SK-N-SH treated with all-trans-retinoic acid at 6 μM for 48 hours (cell line): ENCODE results near the gene FRG2B.

Source experiments
- ARNTL ChIP-seq: fragments of 450-650 bp; formaldehyde crosslinking; IDR thresholded peaks from 2 replicates; pipeline ENCODE4 v1.5.0; 2020; ENCODE audit warnings: low read depth, mild to moderate bottlenecking, moderate library complexity, borderline replicate concordance
- BACH2 ChIP-seq: fragments of 250-450 bp; sonication (Bioruptor Pico); IDR thresholded peaks from 2 replicates; pipeline ENCODE4 v1.9.0; 2021; ENCODE audit warnings: mild to moderate bottlenecking, borderline replicate concordance
- CREB5 ChIP-seq: fragments of 250-450 bp; sonication (Bioruptor Pico); IDR thresholded peaks from 2 replicates; pipeline ENCODE4 v1.5.1; 2020; ENCODE audit warnings: low read depth, mild to moderate bottlenecking, moderate library complexity
- ESRRG ChIP-seq: fragments of 250-450 bp; sonication (Bioruptor Pico); IDR thresholded peaks from 2 replicates; pipeline ENCODE4 v1.6.1; 2021; ENCODE audit warnings: mild to moderate bottlenecking
- ISL1 ChIP-seq: fragments of 250-450 bp; sonication (Bioruptor Pico); IDR thresholded peaks from 2 replicates; pipeline ENCODE4 v2.1.2; 2022; ENCODE audit warnings: mild to moderate bottlenecking, moderate library complexity
- OSR1 ChIP-seq: fragments of 250-450 bp; sonication (Bioruptor Pico); IDR thresholded peaks from 2 replicates; pipeline ENCODE4 v1.8.0; 2022; ENCODE audit warnings: moderate library complexity, mild to moderate bottlenecking, inconsistent platforms
- PATZ1 ChIP-seq: fragments of 250-450 bp; sonication (Bioruptor Pico); IDR thresholded peaks from 2 replicates; pipeline ENCODE4 v1.8.0; 2020; ENCODE audit warnings: mild to moderate bottlenecking, moderate library complexity, borderline replicate concordance
- TCF4 ChIP-seq: fragments of 250-450 bp; sonication (Bioruptor Pico); IDR thresholded peaks from 2 replicates; pipeline ENCODE4 v1.8.0; 2021; ENCODE audit warnings: mild to moderate bottlenecking, moderate library complexity, borderline replicate concordance
- TOX ChIP-seq: fragments of 250-450 bp; sonication (Bioruptor Pico); IDR thresholded peaks from 2 replicates; pipeline ENCODE4 v1.8.0; 2021; ENCODE audit warnings: mild to moderate bottlenecking, moderate library complexity, borderline replicate concordance
- ZFP3 ChIP-seq: fragments of 250-450 bp; sonication (Bioruptor Pico); IDR thresholded peaks from 2 replicates; pipeline ENCODE4 v1.5.0; 2020; ENCODE audit warnings: mild to moderate bottlenecking, moderate library complexity
- ZFP30 ChIP-seq: fragments of 450-650 bp; formaldehyde crosslinking; IDR thresholded peaks from 2 replicates; pipeline ENCODE4 v1.5.0; 2022; ENCODE audit warnings: mild to moderate bottlenecking, moderate library complexity
- ZNF565 ChIP-seq: fragments of 450-650 bp; formaldehyde crosslinking; conservative IDR thresholded peaks from 2 replicates; pipeline ENCODE4 v1.5.0; 2020; ENCODE audit warnings: low read depth, mild to moderate bottlenecking, moderate library complexity
- ZNF8 ChIP-seq: fragments of 450-650 bp; formaldehyde crosslinking; IDR thresholded peaks from 2 replicates; pipeline ENCODE4 v1.5.0; 2020; ENCODE audit warnings: mild to moderate bottlenecking, moderate library complexity

GRCh38 chr10:133600657-133601056 lies 25.9 kb downstream of the FRG2B start:
- TF ChIP-seq ARNTL (CRISPR knock-in tag): no peak
- TF ChIP-seq PATZ1: no peak
- TF ChIP-seq TCF4 (CRISPR knock-in tag): no peak
- TF ChIP-seq ESRRG (CRISPR knock-in tag): no peak
- TF ChIP-seq ZFP3: no peak
- no peak for TF ChIP-seq ZFP30 (CRISPR knock-in tag)
- no peak for TF ChIP-seq OSR1 (CRISPR knock-in tag)
- no peak for TF ChIP-seq TOX (CRISPR knock-in tag)
- TF ChIP-seq ISL1 (CRISPR knock-in tag): no peak
- TF ChIP-seq BACH2 (CRISPR knock-in tag): no peak
- TF ChIP-seq ZNF565 (CRISPR knock-in tag): no peak
- TF ChIP-seq ZNF8: no peak
- TF ChIP-seq CREB5 (CRISPR knock-in tag): no peak
